WTC11 (cell line): ENCODE measurements around the gene GLE1. TPM values are rescaled to one million over a fixed set of nuclear protein-coding genes. Genes with fewer than 3 reads are reported as not detected.
A peak's percentile ranks its signal among the peaks of the same experiment; 100 is the strongest.

Source experiments
- ATAC-seq: fragments of 200-7000 bp; cut with Tn5 transposase; 2 replicates; pipeline ENCODE4 v1.10.0; 2021; ENCODE audit warnings: mild to moderate bottlenecking, moderate library complexity
- CTCF ChIA-PET: fragments of 300-600 bp; sonication (Branson Sonifier 250); formaldehyde crosslinking; loops from one replicate; lab custom pipeline; 2021; ENCODE audit warnings: antibody characterized with exemption; lab: Charles Lee
- POLR2A ChIA-PET: fragments of 350-600 bp; sonication (Branson Sonifier 250); formaldehyde crosslinking; loops from one replicate; lab custom pipeline; 2021; ENCODE audit warnings: antibody characterized with exemption; lab: Charles Lee
- DNase-seq: peaks from one replicate; pipeline ENCODE4 v3.0.0; 2021; ENCODE audit warnings: low spot score
- H3K27ac Mint-ChIP-seq: 2 replicates; pipeline ENCODE4 v1.8.0; 2021; ENCODE audit warnings: mixed read lengths
- H3K27me3 Mint-ChIP-seq: 2 replicates; pipeline ENCODE4 v1.8.0; 2021; ENCODE audit warnings: low read depth, mild to moderate bottlenecking, moderate library complexity, mixed read lengths
- H3K36me3 Mint-ChIP-seq: 2 replicates; pipeline ENCODE4 v1.8.0; 2021; ENCODE audit warnings: mixed read lengths
- H3K4me1 Mint-ChIP-seq: 2 replicates; pipeline ENCODE4 v1.8.0; 2022; ENCODE audit warnings: mixed read lengths
- H3K4me3 Mint-ChIP-seq: 2 replicates; pipeline ENCODE4 v1.8.0; 2021; ENCODE audit warnings: mild to moderate bottlenecking, moderate library complexity, mixed read lengths
- H3K9me3 Mint-ChIP-seq: 2 replicates; pipeline ENCODE4 v1.8.0; 2021; ENCODE audit warnings: mixed read lengths
- AFF4 ChIP-seq: sonication (generic); formaldehyde crosslinking; IDR thresholded peaks from 2 replicates; pipeline ENCODE4 v1.8.1; 2023; ENCODE audit warnings: mild to moderate bottlenecking, missing genetic modification reagents, borderline replicate concordance
- ATF2 ChIP-seq: sonication (generic); formaldehyde crosslinking; IDR thresholded peaks from 2 replicates; pipeline ENCODE4 v1.8.1; 2022; ENCODE audit warnings: low read depth, missing genetic modification reagents, borderline replicate concordance
- E2F4 ChIP-seq: sonication (generic); formaldehyde crosslinking; IDR thresholded peaks from 2 replicates; pipeline ENCODE4 v1.8.1; 2022; ENCODE audit warnings: low read depth, mild to moderate bottlenecking, moderate library complexity, missing genetic modification reagents, borderline replicate concordance
- FOXJ3 ChIP-seq: sonication (generic); formaldehyde crosslinking; IDR thresholded peaks from 2 replicates; pipeline ENCODE4 v1.9.0; 2021; ENCODE audit warnings: missing genetic modification reagents, mild to moderate bottlenecking, borderline replicate concordance
- FOXK1 ChIP-seq: sonication (generic); formaldehyde crosslinking; IDR thresholded peaks from 2 replicates; pipeline ENCODE4 v1.8.0; 2022; ENCODE audit warnings: mild to moderate bottlenecking, moderate library complexity, missing genetic modification reagents
- GRHL2 ChIP-seq: fragments of 250-450 bp; sonication (Bioruptor Pico); IDR thresholded peaks from 2 replicates; pipeline ENCODE4 v1.8.0; 2022; ENCODE audit warnings: mild to moderate bottlenecking, moderate library complexity; ENCODE audit not compliant: insufficient replicate concordance, severe bottlenecking
- IRF1 ChIP-seq: sonication (generic); formaldehyde crosslinking; IDR thresholded peaks from 2 replicates; pipeline ENCODE4 v1.8.0; 2023; ENCODE audit warnings: missing genetic modification reagents
- NR3C1 ChIP-seq: sonication (generic); formaldehyde crosslinking; conservative IDR thresholded peaks from 2 replicates; pipeline ENCODE4 v1.8.1; 2023; ENCODE audit warnings: low read depth, mild to moderate bottlenecking, missing genetic modification reagents
- SMAD4 ChIP-seq: sonication (generic); formaldehyde crosslinking; IDR thresholded peaks from 2 replicates; pipeline ENCODE4 v1.8.0; 2022; ENCODE audit warnings: mild to moderate bottlenecking, missing genetic modification reagents
- SP1 ChIP-seq: sonication (generic); formaldehyde crosslinking; conservative IDR thresholded peaks from 2 replicates; pipeline ENCODE4 v1.8.1; 2022; ENCODE audit warnings: missing genetic modification reagents
- TEAD1 ChIP-seq: sonication (generic); formaldehyde crosslinking; IDR thresholded peaks from 2 replicates; pipeline ENCODE4 v1.8.0; 2022; ENCODE audit warnings: mild to moderate bottlenecking, missing genetic modification reagents
- TEAD4 ChIP-seq: sonication (generic); formaldehyde crosslinking; IDR thresholded peaks from 2 replicates; pipeline ENCODE4 v1.8.0; 2022; ENCODE audit warnings: mild to moderate bottlenecking, missing genetic modification reagents
- ZNF263 ChIP-seq: sonication (generic); formaldehyde crosslinking; IDR thresholded peaks from 2 replicates; pipeline ENCODE4 v1.8.1; 2022; ENCODE audit warnings: low read depth, mild to moderate bottlenecking, moderate library complexity, missing genetic modification reagents
- ZNF281 ChIP-seq: sonication (generic); formaldehyde crosslinking; IDR thresholded peaks from 2 replicates; pipeline ENCODE4 v1.8.0; 2023; ENCODE audit warnings: mild to moderate bottlenecking, missing genetic modification reagents
- ZNF423 ChIP-seq: fragments of 250-450 bp; sonication (Bioruptor Pico); IDR thresholded peaks from 2 replicates; pipeline ENCODE4 v2.1.2; 2022; ENCODE audit warnings: mild to moderate bottlenecking, moderate library complexity
- total RNA-seq: library from RNA; stranded (reverse); gene quantifications from 3 replicates; pipeline ENCODE4 v1.2.3, GENCODE V29; 2021

Gene GLE1
- total RNA-seq, 1 experiment from 2014 or later: 19.7 TPM

- CTCF ChIA-PET: interaction anchor here (0.7 to 2.0 kb wide), 5 partner anchors 116 to 259 kb away, joined by 3 to 10 read pairs (median 3); partner anchors contain the start of genes CERCAM and ZDHHC12
- peaks cover 44% of the 10 kb centered on the region for H3K4me1 Mint-ChIP-seq
- peak; percentile 68 for DNase-seq
- H3K9me3 Mint-ChIP-seq: no peaks in the 10 kb centered on the region
- peak; percentile 21 for ATAC-seq
- peaks cover 3% of the 10 kb centered on the region; the same call in 1 of the 2 replicates for H3K27me3 Mint-ChIP-seq
- H3K36me3 Mint-ChIP-seq: no peaks in the 10 kb centered on the region
- H3K4me3 Mint-ChIP-seq: no peak overlapping the region
- POLR2A ChIA-PET: interaction anchor here (0.6 to 0.7 kb wide), 2 partner anchors 17 to 538 kb away, joined by 3 read pairs; no protein-coding TSS in a partner anchor
- 0 out of 2 replicates have a peak, but pooled peaks have one; percentile 71 for TF ChIP-seq TEAD4 (CRISPR knock-in tag)
- no peak for TF ChIP-seq SP1 (CRISPR knock-in tag)
- TF ChIP-seq TEAD1 (CRISPR knock-in tag): peak; percentile 53; the same call in 1 of the 2 replicates
- TF ChIP-seq SMAD4 (CRISPR knock-in tag): no peak
- no peak overlapping the region for H3K27ac Mint-ChIP-seq
Measured at GRCh38 chr9:128554155-128554862, 49.8 kb downstream of the GLE1 start.

GRCh38 chr9:128555180-128555721 lies 50.7 kb downstream of the GLE1 start:
- Mint-ChIP-seq H3K36me3 (no peaks in the 10 kb centered on the region), H3K4me3 (no peak overlapping the region), H3K9me3 (no peaks in the 10 kb centered on the region), H3K27me3 (peaks cover under 1% of the 10 kb centered on the region; the same call in 1 of the 2 replicates), H3K27ac (no peak overlapping the region), H3K4me1 (peaks cover 40% of the 10 kb centered on the region)
- no peak for TF ChIP-seq FOXJ3 (CRISPR knock-in tag)
- CTCF ChIA-PET: interaction anchor here (0.7 to 2.0 kb wide), 5 partner anchors 81 to 169 kb away, joined by 3 to 10 read pairs (median 3); partner anchors contain the start of genes CERCAM and ZDHHC12
- POLR2A ChIA-PET: interaction anchor here (0.6 to 0.7 kb wide), 3 partner anchors 16 to 537 kb away, joined by 3 to 4 read pairs (median 3); no protein-coding TSS in a partner anchor
- ATAC-seq (no peak), DNase-seq (no peak)

GRCh38 chr9:128556276-128556675 lies 51.8 kb downstream of the GLE1 start:
- ATAC-seq (no peak), DNase-seq (no peak)
- ChIA-PET CTCF (interaction anchor here (2.0 kb wide), 1 partner anchor 118 kb away, joined by 10 read pairs; no protein-coding TSS in a partner anchor), POLR2A (interaction anchor here (0.7 kb wide), 1 partner anchor 301 kb away, joined by 3 read pairs; no protein-coding TSS in a partner anchor)
- no peak overlapping the region for H3K4me3 Mint-ChIP-seq
- peaks cover 32% of the 10 kb centered on the region for H3K4me1 Mint-ChIP-seq
- H3K27me3 Mint-ChIP-seq: no peaks in the 10 kb centered on the region
- H3K27ac Mint-ChIP-seq: no peak overlapping the region
- H3K36me3 Mint-ChIP-seq: no peaks in the 10 kb centered on the region
- no peaks in the 10 kb centered on the region for H3K9me3 Mint-ChIP-seq
- TF ChIP-seq ZNF263 (CRISPR knock-in tag) (no peak), E2F4 (no peak), AFF4 (CRISPR knock-in tag) (no peak), IRF1 (no peak), GRHL2 (CRISPR knock-in tag) (no peak), ZNF423 (CRISPR knock-in tag) (no peak), FOXK1 (CRISPR knock-in tag) (no peak), ZNF281 (CRISPR knock-in tag) (no peak), ATF2 (CRISPR knock-in tag) (no peak), NR3C1 (no peak)
